IMR-90 (cell line): ENCODE measurements around the gene R3HDM2. TPM values are rescaled to one million over a fixed set of nuclear protein-coding genes. Genes with fewer than 3 reads are reported as not detected.

Source experiments
- ATAC-seq: fragments of 200-7000 bp; cut with Tn5 transposase; 2 replicates; pipeline ENCODE4 v1.9.1; 2020; ENCODE audit warnings: low read depth, mild to moderate bottlenecking, moderate library complexity
- BruUV-seq: library from RNA; stranded (reverse); fragments of 400-500 nt; replicated peaks from 2 replicates; lab custom pipeline; 2021; lab: Mats Ljungman, UMichigan
- CTCF ChIA-PET: fragments of 300-600 bp; formaldehyde crosslinking; extraction: SDS; loops from one replicate; lab custom pipeline; 2021; ENCODE audit warnings: antibody characterized with exemption; lab: Yijun Ruan, JAX
- POLR2A ChIA-PET: fragments of 300-600 bp; sonication (Branson Sonifier 250); formaldehyde crosslinking; loops from one replicate; lab custom pipeline; 2022; ENCODE audit warnings: antibody characterized with exemption; ENCODE audit not compliant: unreplicated experiment; lab: Charles Lee
- DNase-seq: peaks from one replicate; pipeline ENCODE4 v3.0.0; 2013
- H2AFZ ChIP-seq: replicated peaks from 2 replicates; pipeline ENCODE3; 2013; ENCODE audit warnings: low read length, mild to moderate bottlenecking; ENCODE audit not compliant: poor library complexity
- H2AK5ac ChIP-seq: 2 replicates; pipeline ENCODE4 v1.6.1; 2013; ENCODE audit warnings: low read depth, low read length, inconsistent platforms
- H2AK9ac ChIP-seq: replicated peaks from 2 replicates; pipeline ENCODE3; 2013; ENCODE audit warnings: mild to moderate bottlenecking, low read depth, low read length, moderate library complexity; ENCODE audit not compliant: poor library complexity
- H2BK120ac ChIP-seq: 2 replicates; pipeline ENCODE4 v1.6.1; 2013; ENCODE audit warnings: low read depth, low read length, inconsistent platforms
- H2BK15ac ChIP-seq: 3 replicates; pipeline ENCODE4 v1.6.1; 2013; ENCODE audit warnings: low read depth, low read length, inconsistent platforms
- H2BK20ac ChIP-seq: 2 replicates; pipeline ENCODE4 v1.6.1; 2013; ENCODE audit warnings: low read depth, mild to moderate bottlenecking, inconsistent platforms, low read length, moderate library complexity
- H2BK5ac ChIP-seq: 2 replicates; pipeline ENCODE4 v1.6.1; 2013; ENCODE audit warnings: mild to moderate bottlenecking, low read depth, low read length, inconsistent platforms; ENCODE audit not compliant: poor library complexity, severe bottlenecking
- H3K14ac ChIP-seq: replicated peaks from 2 replicates; pipeline ENCODE4 v1.6.1; 2013; ENCODE audit warnings: low read depth, low read length, inconsistent platforms
- H3K18ac ChIP-seq: 2 replicates; pipeline ENCODE4 v1.6.1; 2013; ENCODE audit warnings: low read depth, low read length, control low read depth
- H3K23ac ChIP-seq: 2 replicates; pipeline ENCODE4 v1.6.1; 2013; ENCODE audit warnings: low read depth, low read length, inconsistent platforms
- H3K27ac ChIP-seq: 2 replicates; pipeline ENCODE4 v1.5.1; 2013; ENCODE audit warnings: mild to moderate bottlenecking, control low read depth, low read length; ENCODE audit not compliant: insufficient read depth
- H3K27me3 ChIP-seq: 2 replicates; pipeline ENCODE4 v1.6.1; 2013; ENCODE audit warnings: low read length; ENCODE audit not compliant: control insufficient read depth, insufficient read depth
- H3K36me3 ChIP-seq: 2 replicates; pipeline ENCODE4 v1.6.1; 2013; ENCODE audit warnings: low read length, mixed read lengths; ENCODE audit not compliant: control insufficient read depth, insufficient read depth
- H3K4ac ChIP-seq: 2 replicates; pipeline ENCODE4 v1.6.1; 2013; ENCODE audit warnings: low read depth, low read length, inconsistent platforms
- H3K4me1 ChIP-seq: 2 replicates; pipeline ENCODE4 v1.6.1; 2013; ENCODE audit warnings: low read length, mixed read lengths; ENCODE audit not compliant: control insufficient read depth, insufficient read depth
- H3K4me2 ChIP-seq: 2 replicates; pipeline ENCODE4 v1.6.1; 2013; ENCODE audit warnings: low read depth, mild to moderate bottlenecking, control low read depth, low read length, moderate library complexity
- H3K4me3 ChIP-seq: 2 replicates; pipeline ENCODE4 v1.5.1; 2013; ENCODE audit warnings: low read depth, mild to moderate bottlenecking, control low read depth, low read length, moderate library complexity; ENCODE audit not compliant: insufficient read depth
- H3K56ac ChIP-seq: 2 replicates; pipeline ENCODE4 v1.6.1; 2013; ENCODE audit warnings: low read length, inconsistent platforms; ENCODE audit not compliant: insufficient read depth; ENCODE audit errors: extremely low read depth
- H3K79me1 ChIP-seq, 2 experiments: 2 replicates each; pipeline ENCODE4 v1.6.1; 2013; ENCODE audit warnings: low read length in 2 of 2, inconsistent platforms in 1 of 2, low read depth in 1 of 2
- H3K9ac ChIP-seq: 2 replicates; pipeline ENCODE4 v1.6.1; 2013; ENCODE audit warnings: low read depth, low read length, control low read depth
- H3K9me1 ChIP-seq: 2 replicates; pipeline ENCODE4 v1.6.1; 2013; ENCODE audit warnings: low read length, inconsistent platforms; ENCODE audit not compliant: insufficient read depth
- H3K9me3 ChIP-seq: 2 replicates; pipeline ENCODE4 v1.6.1; 2013; ENCODE audit warnings: low read length; ENCODE audit not compliant: control insufficient read depth, insufficient read depth
- H4K20me1 ChIP-seq: 2 replicates; pipeline ENCODE4 v1.6.1; 2013; ENCODE audit warnings: low read length, inconsistent platforms; ENCODE audit not compliant: insufficient read depth
- H4K5ac ChIP-seq: 2 replicates; pipeline ENCODE4 v1.6.1; 2013; ENCODE audit warnings: mild to moderate bottlenecking, low read depth, low read length, control low read depth
- H4K8ac ChIP-seq, 2 experiments: 2 replicates each; pipeline ENCODE4 v1.6.1; 2013; ENCODE audit warnings: low read depth in 2 of 2, low read length in 2 of 2, control low read depth in 1 of 2, inconsistent platforms in 1 of 2
- H4K91ac ChIP-seq: 2 replicates; pipeline ENCODE4 v1.6.1; 2013; ENCODE audit warnings: low read depth, low read length, inconsistent platforms; ENCODE audit not compliant: insufficient read depth
- CEBPB ChIP-seq: IDR thresholded peaks from 2 replicates; pipeline ENCODE4 v1.6.1; 2012; ENCODE audit warnings: low read depth, low read length, improper control_type of control experiment
- CHD1 ChIP-seq: IDR thresholded peaks from 2 replicates; pipeline ENCODE4 v1.6.1; 2012; ENCODE audit warnings: low read depth, low read length, improper control_type of control experiment
- CTCF ChIP-seq: conservative IDR thresholded peaks from 2 replicates; pipeline ENCODE4 v1.5.1; 2012; ENCODE audit warnings: mild to moderate bottlenecking, low read depth, low read length, improper control_type of control experiment
- ELK1 ChIP-seq: fragments of 150-350 bp; IDR thresholded peaks from 2 replicates; pipeline ENCODE4 v1.6.1; 2016; ENCODE audit warnings: low read depth, mild to moderate bottlenecking, low read length, moderate library complexity, borderline replicate concordance
- FOS ChIP-seq: fragments of 150-350 bp; IDR thresholded peaks from 2 replicates; pipeline ENCODE4 v1.6.1; 2016; ENCODE audit warnings: low read depth, low read length
- MAFK ChIP-seq: IDR thresholded peaks from 2 replicates; pipeline ENCODE4 v1.6.1; 2012; ENCODE audit warnings: low read depth, low read length, improper control_type of control experiment
- MAZ ChIP-seq: IDR thresholded peaks from 2 replicates; pipeline ENCODE4 v1.6.1; 2012; ENCODE audit warnings: low read depth, mild to moderate bottlenecking, low read length, improper control_type of control experiment, moderate library complexity, borderline replicate concordance
- MXI1 ChIP-seq: IDR thresholded peaks from 2 replicates; pipeline ENCODE4 v1.6.1; 2012; ENCODE audit warnings: low read depth, mild to moderate bottlenecking, low read length, moderate library complexity, borderline replicate concordance
- NFE2L2 ChIP-seq: fragments of 150-350 bp; IDR thresholded peaks from 2 replicates; pipeline ENCODE4 v1.6.1; 2016; ENCODE audit warnings: low read depth, mild to moderate bottlenecking, low read length
- POLR2A ChIP-seq: IDR thresholded peaks from 2 replicates; pipeline ENCODE4 v1.6.1; 2012; ENCODE audit warnings: mild to moderate bottlenecking, low read depth, low read length
- RAD21 ChIP-seq: IDR thresholded peaks from 2 replicates; pipeline ENCODE4 v1.6.1; 2012; ENCODE audit warnings: low read length, improper control_type of control experiment
- RFX5 ChIP-seq: IDR thresholded peaks from 2 replicates; pipeline ENCODE4 v1.8.0; 2012; ENCODE audit warnings: low read depth, mild to moderate bottlenecking, low read length, moderate library complexity
- SMC3 ChIP-seq: fragments of 150-350 bp; IDR thresholded peaks from 2 replicates; pipeline ENCODE4 v1.6.1; 2016; ENCODE audit warnings: low read depth, mild to moderate bottlenecking, antibody characterized with exemption, low read length, moderate library complexity
- USF2 ChIP-seq: fragments of 150-350 bp; IDR thresholded peaks from 2 replicates; pipeline ENCODE4 v1.6.1; 2017; ENCODE audit warnings: mild to moderate bottlenecking, antibody characterized with exemption, low read length, low read depth
- WGBS, 2 experiments: methylation state at CpG; one replicate each; pipeline versions ENCODE4 v1.1.5 to v1.1.7; 2013; ENCODE audit warnings: missing lambda C conversion rate in 2 of 2; ENCODE audit not compliant: insufficient read length in 1 of 2; ENCODE audit errors: extremely low coverage in 2 of 2; 5-methylcytosine and 5-hydroxymethylcytosine counted together
- dilution Hi-C: fragments of 300-500 bp; cut with HindIII; formaldehyde crosslinking; loops from one replicate; pipeline ENCODE4 v1.14.3; 2018; ENCODE audit warnings: low sequenced_read_pairs; ENCODE audit not compliant: unreplicated experiment
- in situ Hi-C: fragments of 300-500 bp; cut with MboI; formaldehyde crosslinking; loops from 3 replicates; pipeline ENCODE4 v1.14.3; 2019; ENCODE audit warnings: low sequenced_read_pairs, inconsistent platforms, mixed read lengths
- intact Hi-C: fragments of 100-400 bp; cut with micrococcal nuclease; formaldehyde crosslinking; loops from 2 replicates; pipeline ENCODE4 v1.10.0; 2022
- polyA plus RNA-seq, 3 experiments: library from polyadenylated mRNA; depleted of rRNA; stranded (reverse); fragments of >200 nt; gene quantifications; 2 replicates each; pipeline ENCODE4 v1.2.3, GENCODE V29; 2012; ENCODE audit warnings: low replicate concordance in 1 of 3
- total RNA-seq: library from RNA; depleted of rRNA; stranded (reverse); fragments of >200 nt; gene quantifications from 2 replicates; pipeline ENCODE4 v1.2.3, GENCODE V29; 2012

R3HDM2 gene
- total and polyA plus RNA-seq, 2 of the 4 experiments (the other 2 are of a cell fraction): 7.5 to 28.4 TPM

GRCh38 chr12:57211791-57212700, 218.8 kb downstream of the R3HDM2 start:
- intact Hi-C loops: no loop called here
- TF ChIP-seq ELK1 (no peak), RAD21 (no peak), CEBPB (no peak), NFE2L2 (no peak), RFX5 (no peak), POLR2A (no peak), MAZ (no peak), FOS (no peak), USF2 (no peak), SMC3 (no peak), CTCF (no peak), MAFK (no peak), MXI1 (no peak), CHD1 (no peak)

More at GRCh38 chr12:57211791-57212700, 218.8 kb downstream of the R3HDM2 start:
- no peak overlapping the region for H2AK5ac ChIP-seq
- no peak overlapping the region for H2AFZ ChIP-seq
- H3K18ac ChIP-seq: no peak overlapping the region
- H2BK20ac ChIP-seq: no peak overlapping the region
- no peak overlapping the region for H3K4me2 ChIP-seq
- H2BK120ac ChIP-seq: no peak overlapping the region
- no peak overlapping the region for H3K4me3 ChIP-seq
- no peaks in the 10 kb centered on the region for H3K9me3 ChIP-seq
- no peak overlapping the region for H2BK5ac ChIP-seq
- CTCF ChIA-PET: interaction anchor here (1.7 kb wide), 1 partner anchor 31 kb away, joined by 9 read pairs; no protein-coding TSS in a partner anchor
- peaks cover 66% of the 10 kb centered on the region for H3K36me3 ChIP-seq
- in situ Hi-C loops (no loop called here), dilution Hi-C loops (no loop called here)
- WGBS, 2 experiments: 100% methylated on average over 1 of the region's 27 CpGs; no CpG with 5 or more reads in 1 of the 2 experiments
- H2AK9ac ChIP-seq: peak overlapping the region; percentile 66
- no peak overlapping the region for H2BK15ac ChIP-seq
- no peaks in the 10 kb centered on the region for H3K9me1 ChIP-seq
- H3K79me1 ChIP-seq: no peaks in the 10 kb centered on the region
- peaks cover 51% of the 10 kb centered on the region for H4K20me1 ChIP-seq
- H3K4ac ChIP-seq: no peak overlapping the region
- no peak overlapping the region for H3K56ac ChIP-seq
- POLR2A ChIA-PET: no interaction called here
- H3K14ac ChIP-seq: no peak overlapping the region
- no peak overlapping the region for H3K23ac ChIP-seq
- H4K5ac ChIP-seq: no peak overlapping the region
- H3K4me1 ChIP-seq: peaks cover 2% of the 10 kb centered on the region; the same call in 1 of the 2 replicates
- no peak overlapping the region for H4K91ac ChIP-seq
- no peak overlapping the region for H3K9ac ChIP-seq
- ATAC-seq (no peak), DNase-seq (no peak)
- peaks cover 22% of the 10 kb centered on the region; the same call in 1 of the 2 replicates for H3K27me3 ChIP-seq
- H3K27ac ChIP-seq: no peak overlapping the region
- H4K8ac ChIP-seq: no peak overlapping the region
- BruUV-seq: no TSS peak
